CD4-positive, alpha-beta T cell treated with Interleukin-6 for 4 hours (primary cell): ENCODE data around the gene SLC66A3.

ENCODE experiments used
- DNase-seq: peaks from one replicate; pipeline ENCODE4 v3.0.0-alpha.2; 2020; ENCODE audit warnings: mixed read lengths

The SLC66A3 gene

GRCh38 chr2:11155381-11156035, at the start of gene SLC66A3:
SLC66A3 (plus strand) TSS chr2:11155467; CDS start chr2:11155547, 80 bp downstream.
- no peak for DNase-seq

- DNase-seq, result no peak
Observed at GRCh38 chr2:11109002-11109401, 46.3 kb upstream of the SLC66A3 start.

- DNase-seq, result no peak
Observed at GRCh38 chr2:11112870-11113428, 42.3 kb upstream of the SLC66A3 start.

- no peak for DNase-seq
Observed at GRCh38 chr2:11117776-11118175, 37.5 kb upstream of the SLC66A3 start.

GRCh38 chr2:11118761-11119160, 36.5 kb upstream of the SLC66A3 start:
- no peak for DNase-seq

GRCh38 chr2:11121099-11121822, 34.0 kb upstream of the SLC66A3 start:
- DNase-seq, result no peak

- no peak for DNase-seq
Observed at GRCh38 chr2:11121823-11122155, 33.5 kb upstream of the SLC66A3 start.

- DNase-seq, result no peak
Observed at GRCh38 chr2:11122380-11122779, 32.9 kb upstream of the SLC66A3 start.

- no peak for DNase-seq
Observed at GRCh38 chr2:11123001-11123809, 32.1 kb upstream of the SLC66A3 start.

GRCh38 chr2:11123856-11124759, 31.2 kb upstream of the SLC66A3 start:
- DNase-seq, result peak; percentile 65

GRCh38 chr2:11124760-11125068, 30.6 kb upstream of the SLC66A3 start:
- DNase-seq, result no peak

- DNase-seq, result no peak
Observed at GRCh38 chr2:11127761-11128160, 27.5 kb upstream of the SLC66A3 start.

- no peak for DNase-seq
Observed at GRCh38 chr2:11128243-11128951, 26.9 kb upstream of the SLC66A3 start.

GRCh38 chr2:11129598-11130449, 25.4 kb upstream of the SLC66A3 start:
- DNase-seq, result peak; percentile 93

GRCh38 chr2:11131166-11131920, 23.9 kb upstream of the SLC66A3 start:
- no peak for DNase-seq

GRCh38 chr2:11132036-11132671, 23.1 kb upstream of the SLC66A3 start:
- DNase-seq, result peak; percentile 27

GRCh38 chr2:11133238-11133935, 21.9 kb upstream of the SLC66A3 start:
- no peak for DNase-seq

- DNase-seq, result no peak
Observed at GRCh38 chr2:11133936-11134320, 21.3 kb upstream of the SLC66A3 start.

GRCh38 chr2:11134349-11134748, 20.9 kb upstream of the SLC66A3 start:
- DNase-seq, result no peak
